Suprapubic skin (tissue), 3 donors: ENCODE measurements around the gene NEGR1.

Source experiments
- EP300 ChIP-seq: sonication (generic); formaldehyde crosslinking; IDR thresholded peaks from one replicate; pipeline ENCODE4 v1.6.1; 2017; ENCODE audit warnings: antibody characterized with exemption
- POLR2A ChIP-seq, 2 donors: fragments of 450-650 bp; IDR thresholded peaks; one replicate each; pipeline ENCODE4 v1.6.1; 2017; ENCODE audit warnings: antibody characterized with exemption in 2 of 2, mild to moderate bottlenecking in 2 of 2, moderate library complexity in 2 of 2
- TF ChIP-seq, protein P1 (sequence below), 2 donors: fragments of 200-600 bp in 1 of 2; fragments of 450-650 bp in 1 of 2; sonication (generic) in 1 of 2; IDR thresholded peaks; one replicate each; pipeline ENCODE4 v1.5.1; 2016 to 2019; ENCODE audit warnings: antibody characterized with exemption in 2 of 2, mild to moderate bottlenecking in 1 of 2, moderate library complexity in 1 of 2

DNA sequence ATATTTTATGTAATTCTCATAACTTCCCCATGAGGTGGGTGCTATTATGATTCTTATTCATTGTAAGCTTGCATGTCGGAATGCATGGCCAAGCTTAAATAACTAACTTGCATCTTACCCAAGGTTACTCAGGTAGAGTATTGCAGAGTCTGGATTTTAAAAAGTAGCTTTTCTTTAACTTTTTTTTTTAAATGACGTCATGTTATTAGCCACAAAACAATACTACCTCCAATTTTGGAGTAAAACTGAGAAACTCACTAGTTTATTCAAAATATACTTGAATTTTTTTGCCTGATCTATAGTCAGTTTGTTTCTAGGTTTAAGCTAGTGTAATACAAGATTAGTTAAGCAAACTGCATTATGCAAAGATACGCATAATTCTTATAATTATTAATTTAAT, 57.8 kb downstream of the NEGR1 start:
- TF ChIP-seq, protein P1, sequence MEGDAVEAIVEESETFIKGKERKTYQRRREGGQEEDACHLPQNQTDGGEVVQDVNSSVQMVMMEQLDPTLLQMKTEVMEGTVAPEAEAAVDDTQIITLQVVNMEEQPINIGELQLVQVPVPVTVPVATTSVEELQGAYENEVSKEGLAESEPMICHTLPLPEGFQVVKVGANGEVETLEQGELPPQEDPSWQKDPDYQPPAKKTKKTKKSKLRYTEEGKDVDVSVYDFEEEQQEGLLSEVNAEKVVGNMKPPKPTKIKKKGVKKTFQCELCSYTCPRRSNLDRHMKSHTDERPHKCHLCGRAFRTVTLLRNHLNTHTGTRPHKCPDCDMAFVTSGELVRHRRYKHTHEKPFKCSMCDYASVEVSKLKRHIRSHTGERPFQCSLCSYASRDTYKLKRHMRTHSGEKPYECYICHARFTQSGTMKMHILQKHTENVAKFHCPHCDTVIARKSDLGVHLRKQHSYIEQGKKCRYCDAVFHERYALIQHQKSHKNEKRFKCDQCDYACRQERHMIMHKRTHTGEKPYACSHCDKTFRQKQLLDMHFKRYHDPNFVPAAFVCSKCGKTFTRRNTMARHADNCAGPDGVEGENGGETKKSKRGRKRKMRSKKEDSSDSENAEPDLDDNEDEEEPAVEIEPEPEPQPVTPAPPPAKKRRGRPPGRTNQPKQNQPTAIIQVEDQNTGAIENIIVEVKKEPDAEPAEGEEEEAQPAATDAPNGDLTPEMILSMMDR (IDR thresholded peaks at IDR 0.05) = no peak
- TF ChIP-seq POLR2A (IDR thresholded peaks at IDR 0.05) = no peak
- no peak for TF ChIP-seq EP300
